Keratinocyte (primary cell): ENCODE data around the gene EXT2.

Experiments used
- CTCF ChIP-seq, 3 experiments: IDR thresholded peaks in 1 of 3; conservative IDR thresholded peaks in 1 of 3; optimal IDR thresholded peaks in 1 of 3; 2 replicates in 2 of 3; 3 replicates in 1 of 3; pipeline versions ENCODE3 to v1.5.1; 2011; ENCODE audit warnings: low read length in 3 of 3, mild to moderate bottlenecking in 3 of 3, moderate library complexity in 2 of 3, control low read depth in 1 of 3, inconsistent platforms in 1 of 3; ENCODE audit not compliant: insufficient read depth in 2 of 3; ENCODE audit errors: extremely low read depth in 1 of 3
- EZH2 ChIP-seq: IDR thresholded peaks from one replicate; pipeline ENCODE4 v1.6.1; 2012; ENCODE audit warnings: inconsistent platforms, mild to moderate bottlenecking, low read length, moderate library complexity

DNA sequence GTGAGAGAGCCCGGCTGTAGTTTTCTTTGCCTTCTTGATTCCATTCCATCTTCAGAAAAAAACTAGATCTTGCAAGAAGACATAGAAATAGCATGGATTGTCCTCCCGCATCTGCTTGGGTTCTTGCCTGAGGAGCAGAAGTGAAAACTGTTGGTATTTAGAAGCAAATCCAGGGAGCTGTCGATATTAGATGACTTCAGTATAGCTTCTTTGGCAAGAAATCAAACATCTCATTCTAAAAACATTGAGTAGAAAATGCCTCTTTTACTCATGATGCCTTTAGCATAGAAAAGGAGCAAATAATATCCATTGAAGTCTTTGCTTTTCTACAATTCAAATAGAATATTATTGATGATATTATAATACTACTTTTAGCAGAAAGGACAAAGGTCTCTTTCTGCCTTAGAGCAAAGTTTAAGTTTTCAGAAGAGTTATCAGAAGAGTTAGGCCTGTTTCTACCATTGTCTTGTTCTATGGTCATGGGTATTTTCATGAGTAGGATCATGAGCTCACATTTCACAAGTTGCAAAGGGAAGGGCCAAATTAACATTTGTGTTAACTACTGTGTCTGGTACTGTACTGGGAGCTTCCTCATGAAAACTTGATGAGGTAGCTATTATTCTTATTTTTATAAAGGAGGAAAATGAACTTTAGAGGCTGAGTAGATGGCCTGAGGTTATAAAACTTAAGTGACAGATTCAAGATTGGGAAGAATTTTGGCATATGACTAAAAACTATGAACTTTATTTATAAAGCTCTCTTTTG lies 49.7 kb downstream of the EXT2 start:
- TF ChIP-seq CTCF (optimal IDR thresholded peaks at IDR 0.05 in 1 of 3, IDR thresholded peaks at IDR 0.05 in 1 of 3, conservative IDR thresholded peaks at IDR 0.05 in 1 of 3; ENCODE audit: extremely low read depth in 1 of 3, insufficient read depth in 2 of 3, low read length in 3 of 3) (no peak), EZH2 (no peak)
